ENCODE measurements around the gene MMP14. TPM values are rescaled to one million over a fixed set of nuclear protein-coding genes. Genes with fewer than 3 reads are reported as not detected.

The MMP14 gene
- total and polyA plus RNA-seq, 9 of the 15 experiments (the other 6 are each of a cell fraction or from before 2014, with no cell fraction given), result 0.36 to 5.8 (median 1.3) TPM; not detected in 2

DNA sequence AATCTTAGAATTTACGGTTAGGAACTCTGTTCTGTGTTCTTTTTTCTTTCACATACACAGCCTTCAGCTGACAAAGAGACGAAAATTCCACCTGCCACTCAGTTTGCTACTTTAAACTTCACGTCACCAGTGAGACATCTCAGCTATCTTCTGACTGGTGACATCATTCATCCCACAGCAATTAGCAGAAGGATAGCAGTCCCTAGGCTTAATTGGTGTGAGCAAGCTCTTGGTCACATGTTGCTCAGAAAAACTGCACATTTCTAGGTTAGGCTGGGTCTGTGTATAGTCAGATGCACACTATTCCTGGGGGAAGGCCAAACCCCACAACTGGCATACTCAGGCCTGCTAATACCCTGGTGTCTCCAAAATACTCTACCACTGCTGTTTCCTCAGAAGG, 45.1 kb upstream of the MMP14 start (continued):
- TF ChIP-seq, protein P1, sequence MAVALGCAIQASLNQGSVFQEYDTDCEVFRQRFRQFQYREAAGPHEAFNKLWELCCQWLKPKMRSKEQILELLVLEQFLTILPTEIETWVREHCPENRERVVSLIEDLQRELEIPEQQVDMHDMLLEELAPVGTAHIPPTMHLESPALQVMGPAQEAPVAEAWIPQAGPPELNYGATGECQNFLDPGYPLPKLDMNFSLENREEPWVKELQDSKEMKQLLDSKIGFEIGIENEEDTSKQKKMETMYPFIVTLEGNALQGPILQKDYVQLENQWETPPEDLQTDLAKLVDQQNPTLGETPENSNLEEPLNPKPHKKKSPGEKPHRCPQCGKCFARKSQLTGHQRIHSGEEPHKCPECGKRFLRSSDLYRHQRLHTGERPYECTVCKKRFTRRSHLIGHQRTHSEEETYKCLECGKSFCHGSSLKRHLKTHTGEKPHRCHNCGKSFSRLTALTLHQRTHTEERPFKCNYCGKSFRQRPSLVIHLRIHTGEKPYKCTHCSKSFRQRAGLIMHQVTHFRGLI (CRISPR knock-in tag; IDR thresholded peaks at IDR 0.05), result no peak
- TF ChIP-seq HIVEP1 (CRISPR knock-in tag; IDR thresholded peaks at IDR 0.05) (no peak), SP2 (IDR thresholded peaks at IDR 0.05; ENCODE audit: extremely low read depth, low read depth, low read length, poor library complexity, severe bottlenecking) (no peak), ZKSCAN1 (IDR thresholded peaks at IDR 0.05; ENCODE audit: low read depth, low read length) (no peak), RFX7 (CRISPR knock-in tag; IDR thresholded peaks at IDR 0.05) (no peak), SREBF2 (CRISPR knock-in tag; IDR thresholded peaks at IDR 0.05) (no peak), PRMT5 (CRISPR knock-in tag; IDR thresholded peaks at IDR 0.05) (no peak), MYC (IDR thresholded peaks at IDR 0.05; ENCODE audit: low read depth, low read length) (0 out of 2 replicates have a peak, but pooled peaks have one; percentile 45), MYC (CRISPR knock-in tag; IDR thresholded peaks at IDR 0.05; ENCODE audit: borderline replicate concordance, low read depth) (no peak), EZH2 (IDR thresholded peaks at IDR 0.05; ENCODE audit: borderline replicate concordance, low read depth, low read length) (no peak), MBD2 (IDR thresholded peaks at IDR 0.05; ENCODE audit: borderline replicate concordance, low read depth) (no peak), ZBTB1 (CRISPR knock-in tag; IDR thresholded peaks at IDR 0.05; ENCODE audit: borderline replicate concordance, low read depth) (no peak), MIER1 (IDR thresholded peaks at IDR 0.05; ENCODE audit: low read depth) (no peak), ZNF79 (CRISPR knock-in tag; IDR thresholded peaks at IDR 0.05; ENCODE audit: low read depth) (no peak), RCOR1 (IDR thresholded peaks at IDR 0.05; ENCODE audit: borderline replicate concordance in 1 of 2, low read depth in 2 of 2, low read length in 2 of 2) (peak in 1 of 2 experiments; percentile 45; a peak in 1 of 4 replicates)

Measured in K562 (cell line).